HG03457 (cell line): ENCODE results near the gene PPM1M.

Source experiments
- ATAC-seq: cut with Tn5 transposase; IDR thresholded peaks from one replicate; pipeline ENCODE4 v1.9.1; 2021; ENCODE audit warnings: moderate number of reproducible peaks; ENCODE audit not compliant: unreplicated experiment

PPM1M gene

GRCh38 chr3:52243791-52244628 is 1.5 kb upstream of the PPM1M start:
- peak; percentile 41 for ATAC-seq

GRCh38 chr3:52246264-52246620 is 683 bp downstream of the PPM1M start:
- no peak for ATAC-seq

DNA sequence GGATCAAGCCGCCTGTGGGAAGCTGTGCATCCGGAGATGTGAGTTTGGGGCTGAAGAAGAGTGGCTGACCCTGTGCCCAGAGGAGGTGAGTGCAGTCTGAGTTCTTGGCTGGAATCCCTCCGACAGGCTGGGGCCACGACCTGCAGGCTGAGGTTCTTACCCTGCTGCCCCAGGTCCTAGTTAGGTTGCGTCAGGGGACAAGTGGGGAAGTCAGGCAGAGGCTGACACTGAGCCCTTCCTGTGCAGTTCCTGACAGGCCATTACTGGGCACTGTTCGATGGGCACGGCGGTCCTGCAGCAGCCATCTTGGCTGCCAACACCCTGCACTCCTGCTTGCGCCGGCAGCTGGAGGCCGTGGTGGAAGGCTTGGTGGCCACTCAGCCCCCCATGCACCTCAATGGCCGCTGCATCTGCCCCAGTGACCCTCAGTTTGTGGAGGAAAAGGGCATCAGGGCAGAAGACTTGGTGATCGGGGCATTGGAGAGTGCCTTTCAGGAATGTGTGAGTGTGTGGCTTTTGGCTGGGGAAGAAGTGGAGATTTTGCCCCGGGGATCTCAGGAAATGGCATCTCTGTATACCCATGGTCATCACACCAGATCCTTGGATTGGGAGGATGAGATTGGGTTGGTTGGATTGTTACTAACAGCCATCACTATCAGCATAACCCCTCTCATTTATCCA is 1.3 kb downstream of the PPM1M start:
- ATAC-seq: no peak

- no peak for ATAC-seq
These were observed 2.0 kb downstream of the PPM1M start for GRCh38 chr3:52247409-52248164.

DNA sequence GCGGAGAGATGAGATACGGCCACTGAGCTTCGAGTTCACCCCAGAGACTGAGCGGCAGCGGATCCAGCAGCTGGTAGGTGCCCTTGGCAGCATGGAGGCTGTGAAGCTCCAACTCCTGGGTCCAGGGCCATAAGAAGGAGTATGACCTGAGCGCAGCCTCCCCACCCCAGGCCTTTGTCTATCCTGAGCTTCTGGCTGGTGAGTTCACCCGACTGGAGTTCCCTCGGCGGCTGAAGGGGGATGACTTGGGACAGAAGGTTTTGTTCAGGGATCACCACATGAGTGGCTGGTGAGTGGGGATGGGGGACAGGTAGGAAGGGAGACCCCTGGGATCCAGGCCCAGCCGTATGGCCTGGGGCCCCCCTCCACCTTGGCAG is 2.6 kb downstream of the PPM1M start:
- no peak for ATAC-seq

- no peak for ATAC-seq
These were observed 3.4 kb downstream of the PPM1M start for GRCh38 chr3:52248816-52249547.

GRCh38 chr3:52249683-52250082 is 4.1 kb downstream of the PPM1M start:
- no peak for ATAC-seq

GRCh38 chr3:52250122-52250521 is 4.6 kb downstream of the PPM1M start:
- no peak for ATAC-seq

GRCh38 chr3:52253314-52254304 is 8.1 kb downstream of the PPM1M start:
- peak; percentile 77 for ATAC-seq

GRCh38 chr3:52254608-52255007 is 9.0 kb downstream of the PPM1M start:
- no peak for ATAC-seq

DNA sequence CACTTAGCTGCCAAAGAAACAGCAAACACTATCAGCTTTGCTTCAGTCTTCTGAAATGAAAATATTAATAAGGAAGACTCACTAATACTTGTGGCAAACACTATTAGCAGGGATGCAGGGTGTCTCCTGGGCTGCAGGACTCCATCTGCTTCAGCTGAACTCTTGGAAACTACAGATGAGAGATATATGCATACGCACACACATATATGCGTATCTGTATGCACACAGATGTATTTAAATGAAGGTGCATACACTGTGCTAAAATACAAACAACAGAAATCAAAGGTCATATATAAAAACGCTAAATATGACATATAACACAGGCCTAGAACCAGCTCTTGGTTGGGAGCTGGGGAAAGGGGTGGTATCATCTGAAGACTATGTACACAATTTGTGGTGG is 10.6 kb downstream of the PPM1M start:
- no peak for ATAC-seq

DNA sequence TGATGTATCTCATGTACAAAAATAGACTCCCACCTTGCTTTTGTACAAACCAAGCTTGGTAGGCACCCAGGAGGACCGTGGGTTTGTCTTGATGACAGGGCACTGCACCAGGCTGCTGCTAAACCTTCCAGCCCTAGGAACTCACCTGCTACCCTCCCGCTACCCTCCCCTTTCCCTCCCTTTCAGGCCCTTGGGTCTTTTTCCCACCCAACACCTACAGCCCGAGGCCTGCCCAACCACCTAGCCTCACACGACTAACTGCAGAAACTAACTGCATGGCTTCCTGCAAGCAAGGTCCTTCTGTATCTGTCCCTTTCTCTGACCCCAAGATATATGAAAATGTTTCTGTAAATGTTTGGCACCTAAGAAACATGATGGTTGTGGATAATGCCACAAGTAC is 11.1 kb downstream of the PPM1M start:
- no peak for ATAC-seq

DNA sequence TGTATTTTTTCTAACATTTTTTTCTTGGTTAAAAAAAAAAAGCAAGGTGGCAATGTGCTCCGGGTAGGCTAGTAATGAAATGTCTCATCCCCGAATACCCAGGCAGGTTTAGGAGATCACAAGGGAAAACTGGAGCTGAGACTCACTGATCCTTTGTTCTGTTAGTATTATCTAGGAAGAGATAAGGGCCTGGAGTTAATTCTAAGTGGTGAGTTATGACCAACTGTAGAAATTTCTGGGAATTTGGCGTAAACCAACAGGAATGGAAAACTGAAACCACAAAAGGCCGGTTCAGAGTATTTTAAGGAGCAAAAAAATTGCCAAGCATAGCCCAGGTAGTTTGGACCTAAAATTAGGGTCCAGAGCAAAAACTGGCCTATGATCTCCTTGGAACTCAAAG is 12.4 kb downstream of the PPM1M start:
- no peak for ATAC-seq

- ATAC-seq: no peak
These were observed 13.5 kb downstream of the PPM1M start for GRCh38 chr3:52259035-52259434.

DNA sequence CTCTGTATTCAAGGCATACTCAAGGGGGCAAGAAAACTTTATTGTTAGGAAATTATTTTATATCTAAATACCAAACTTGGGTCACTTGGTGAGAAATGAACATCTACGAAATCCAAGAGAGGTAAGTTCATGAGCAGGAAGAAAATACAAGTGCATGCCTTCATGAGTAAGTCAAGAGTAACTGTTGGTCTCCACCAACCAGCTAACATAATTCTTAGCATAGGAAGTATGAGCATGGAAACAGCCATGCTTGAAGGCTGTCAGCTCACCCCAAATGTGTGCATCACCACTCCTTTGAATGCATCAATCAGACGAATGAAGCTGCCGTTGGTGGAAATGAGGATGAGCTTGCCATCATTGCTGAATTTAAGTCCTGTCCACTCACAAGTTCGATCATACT is 13.9 kb downstream of the PPM1M start:
- ATAC-seq: no peak

DNA sequence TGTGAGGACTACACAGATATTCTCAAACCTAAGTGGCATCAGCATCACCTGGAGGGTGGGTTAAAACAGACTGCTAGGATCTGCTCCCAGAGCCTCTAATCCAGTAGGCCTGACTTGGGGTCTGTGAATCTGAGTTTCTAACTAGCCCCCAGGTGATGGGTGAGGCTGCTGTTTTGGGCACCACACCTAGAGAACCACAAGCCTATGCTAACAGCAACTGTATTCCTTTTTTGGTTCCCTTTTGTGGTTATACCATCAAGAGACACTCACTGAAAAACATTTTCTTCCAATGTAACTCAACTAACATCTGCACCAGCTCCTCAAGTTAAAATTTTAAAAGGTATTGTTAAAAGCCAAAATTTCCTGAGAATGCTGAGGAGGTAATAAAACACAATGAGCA is 16.9 kb downstream of the PPM1M start:
- ATAC-seq: no peak

DNA sequence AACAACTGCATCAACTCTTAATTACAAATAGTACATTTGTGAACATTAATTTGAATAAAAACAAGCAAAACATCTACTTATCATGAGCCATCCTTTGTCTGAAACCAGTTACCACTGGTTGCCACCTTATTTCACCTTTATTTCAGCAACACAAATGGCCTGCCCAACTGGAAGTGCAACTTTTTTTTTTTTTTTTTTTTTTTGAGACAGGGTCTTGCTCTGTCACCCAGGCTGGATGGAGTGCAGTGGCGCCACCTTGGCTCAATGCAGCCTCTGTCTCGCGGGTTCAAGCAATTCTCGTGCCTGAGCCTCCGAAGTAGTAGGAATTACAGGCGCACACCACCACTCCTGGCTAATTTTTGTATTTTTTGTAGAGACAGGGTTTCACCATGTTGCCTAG is 19.8 kb downstream of the PPM1M start:
- ATAC-seq: no peak

DNA sequence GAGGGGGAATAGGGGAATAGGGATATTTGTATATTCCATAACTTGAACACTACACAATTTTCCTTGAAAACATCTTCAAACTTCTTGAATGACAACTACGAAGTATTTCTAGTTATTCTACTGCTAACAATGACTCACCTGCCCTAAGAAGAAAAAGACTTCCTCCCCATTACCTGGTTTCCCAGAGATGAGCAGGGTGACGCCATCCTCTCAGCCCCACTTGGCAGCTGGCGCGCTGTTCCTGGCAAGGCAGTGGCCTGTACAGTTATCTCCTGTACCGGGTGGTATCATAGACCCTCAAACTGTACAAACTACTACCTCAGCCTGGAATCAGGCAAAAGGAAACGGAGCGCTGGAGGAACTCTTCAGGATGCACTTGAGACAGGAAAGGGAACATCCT is 22.5 kb downstream of the PPM1M start:
- no peak for ATAC-seq

GRCh38 chr3:52269776-52270175 is 24.2 kb downstream of the PPM1M start:
- no peak for ATAC-seq

DNA sequence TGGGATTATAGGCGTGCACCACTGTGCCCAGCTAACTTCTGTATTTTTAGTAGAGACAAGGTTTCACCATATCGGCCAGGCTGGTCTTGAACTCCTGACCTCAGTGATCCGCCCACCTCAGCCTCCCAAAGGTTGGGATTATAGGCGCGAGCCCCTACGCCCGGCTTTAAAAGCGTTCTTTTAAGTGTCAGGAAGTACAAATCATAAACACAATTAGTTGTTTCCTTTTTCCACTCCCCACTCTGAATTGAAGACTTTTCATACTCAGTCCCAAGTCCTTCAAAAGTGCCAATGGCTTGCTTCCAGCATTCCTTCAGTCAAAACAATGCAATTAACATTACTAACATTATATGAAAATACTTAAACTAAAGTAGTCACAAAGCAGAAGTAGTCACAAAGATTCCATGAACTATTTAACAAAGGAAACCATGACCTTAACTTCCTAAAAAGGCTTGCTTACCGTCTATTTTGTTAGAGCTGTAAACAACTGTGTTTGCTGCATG is 24.7 kb downstream of the PPM1M start:
- no peak for ATAC-seq
